HEK293T (cell line): ENCODE data around the gene ACOD1.

Experiments used
- ELF4 ChIP-seq: fragments of 450-650 bp; IDR thresholded peaks from 2 replicates; pipeline ENCODE4 v1.6.1; 2017; ENCODE audit warnings: antibody characterized with exemption
- FOXM1 ChIP-seq: fragments of 450-650 bp; IDR thresholded peaks from 2 replicates; pipeline ENCODE4 v1.6.1; 2017; ENCODE audit warnings: mild to moderate bottlenecking, borderline replicate concordance
- HDGF ChIP-seq: fragments of 450-650 bp; IDR thresholded peaks from 2 replicates; pipeline ENCODE4 v1.6.1; 2017; ENCODE audit warnings: antibody characterized with exemption, borderline replicate concordance
- SP1 ChIP-seq: fragments of 450-650 bp; IDR thresholded peaks from 2 replicates; pipeline ENCODE4 v1.6.1; 2017

DNA sequence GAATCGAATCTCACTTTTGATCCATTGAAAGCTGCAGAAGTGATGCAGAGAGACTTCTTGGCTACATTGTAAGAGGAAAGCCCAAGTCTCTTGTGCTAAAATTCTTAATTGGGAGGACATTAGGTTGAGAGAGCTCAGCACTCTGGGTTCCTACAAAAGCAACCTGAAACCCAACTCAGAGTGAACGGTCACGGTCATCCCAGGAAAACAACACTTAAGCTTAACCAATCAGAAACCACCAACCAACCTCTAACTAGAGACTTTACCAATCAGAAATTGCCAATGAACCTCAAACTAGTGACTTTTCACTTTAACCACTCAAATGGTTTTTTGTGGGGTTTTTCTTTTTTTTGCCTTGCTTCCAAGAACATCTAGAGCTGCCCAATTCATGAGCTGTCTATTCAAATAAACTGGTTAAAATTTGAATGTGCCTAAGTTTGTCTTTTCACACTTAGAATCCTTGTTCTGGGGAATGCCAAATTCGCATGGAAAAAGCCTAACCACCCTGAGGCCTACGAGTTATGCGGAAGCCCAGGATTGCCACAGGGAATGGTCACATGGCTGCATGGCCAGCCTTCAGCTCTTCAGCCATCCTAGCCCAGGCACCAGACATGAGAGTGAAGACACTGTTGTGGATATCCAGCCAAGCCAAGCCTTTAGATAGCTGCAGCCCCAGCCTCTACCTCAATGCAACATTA, 25.8 kb downstream of the ACOD1 start:
- no peak for TF ChIP-seq ELF4
- TF ChIP-seq FOXM1 = no peak
- TF ChIP-seq HDGF = no peak
- no peak for TF ChIP-seq SP1
